Endothelial cell of umbilical vein (primary cell): Measurements from ENCODE around the gene CTIF. TPM values are rescaled to one million over a fixed set of nuclear protein-coding genes. Genes with fewer than 3 reads are reported as not detected.

Experiments used
- BruUV-seq: library from RNA; stranded (reverse); fragments of 400-500 nt; replicated peaks from 2 replicates; lab custom pipeline; 2021; lab: Mats Ljungman, UMichigan
- CTCF ChIA-PET: fragments of 300-600, 350-600 bp; sonication (Branson Sonifier 250); formaldehyde crosslinking; loops from one replicate; lab custom pipeline; 2021; ENCODE audit warnings: antibody characterized with exemption, inconsistent platforms; lab: Charles Lee
- POLR2A ChIA-PET: fragments of 300-600, 350-600 bp; sonication (Branson Sonifier 250); formaldehyde crosslinking; loops from one replicate; lab custom pipeline; 2021; ENCODE audit warnings: antibody characterized with exemption, inconsistent platforms; lab: Charles Lee
- DNase-seq: peaks from one replicate; pipeline ENCODE4 v3.0.0-alpha.2; 2011; ENCODE audit warnings: low read depth, low spot score
- FAIRE-seq: peaks from 2 replicates; lab custom pipeline; 2011; peaks lifted over from hg19 to GRCh38; lab: Jason Lieb, UNC
- H2AFZ ChIP-seq: 2 replicates; pipeline ENCODE4 v1.6.0; 2012; ENCODE audit warnings: low read depth, low read length, control low read depth, inconsistent platforms
- H3K27ac ChIP-seq: 2 replicates; pipeline ENCODE4 v1.5.1; 2011; ENCODE audit warnings: low read depth, mild to moderate bottlenecking, control low read depth, low read length, moderate library complexity; ENCODE audit not compliant: insufficient read depth
- H3K27me3 ChIP-seq, 2 experiments: 2 replicates each; pipeline versions ENCODE4 v1.6.0 to v1.6.1; 2011; ENCODE audit warnings: low read length in 2 of 2, mixed read lengths in 1 of 2; ENCODE audit not compliant: control insufficient read depth in 2 of 2, insufficient read depth in 2 of 2
- H3K36me3 ChIP-seq, 2 experiments: 2 replicates in 1 of 2; 3 replicates in 1 of 2; pipeline ENCODE4 v1.5.1; 2011; ENCODE audit warnings: low read length in 2 of 2, mild to moderate bottlenecking in 1 of 2, moderate library complexity in 1 of 2; ENCODE audit not compliant: control insufficient read depth in 2 of 2, insufficient read depth in 2 of 2; ENCODE audit errors: extremely low read depth in 1 of 2
- H3K4me1 ChIP-seq: 3 replicates; pipeline ENCODE4 v1.5.1; 2011; ENCODE audit warnings: mild to moderate bottlenecking, low read length; ENCODE audit not compliant: control insufficient read depth, insufficient read depth; ENCODE audit errors: extremely low read depth
- H3K4me2 ChIP-seq: 2 replicates; pipeline ENCODE4 v1.6.1; 2011; ENCODE audit warnings: low read length, control low read depth, mixed read lengths; ENCODE audit not compliant: insufficient read depth
- H3K4me3 ChIP-seq, 3 experiments: fragments of 200-600 bp in 1 of 3; sonication (generic), shearing (Covaris generic) in 1 of 3; replicated peaks in 1 of 3; 2 replicates each; pipeline ENCODE4 v1.5.1; 2011 to 2016; ENCODE audit warnings: control low read depth in 3 of 3, low read length in 3 of 3, mild to moderate bottlenecking in 2 of 3, inconsistent platforms in 1 of 3, low read depth in 1 of 3, moderate library complexity in 1 of 3; ENCODE audit not compliant: insufficient read depth in 1 of 3
- H3K79me2 ChIP-seq: 2 replicates; pipeline ENCODE4 v1.6.0; 2012; ENCODE audit warnings: low read length, inconsistent platforms; ENCODE audit not compliant: control insufficient read depth, insufficient read depth
- H3K9ac ChIP-seq: replicated peaks from 2 replicates; pipeline ENCODE3; 2011; ENCODE audit warnings: low read length, control low read depth; ENCODE audit not compliant: insufficient read depth; ENCODE audit errors: extremely low read depth
- H3K9me1 ChIP-seq: replicated peaks from 3 replicates; pipeline ENCODE4 v1.6.0; 2011; ENCODE audit warnings: mild to moderate bottlenecking, low read length; ENCODE audit not compliant: control insufficient read depth, insufficient read depth; ENCODE audit errors: extremely low read depth
- H3K9me3 ChIP-seq: replicated peaks from 2 replicates; pipeline ENCODE4 v1.5.1; 2012; ENCODE audit warnings: low read length, inconsistent platforms; ENCODE audit not compliant: control insufficient read depth, insufficient read depth
- H4K20me1 ChIP-seq: replicated peaks from 2 replicates; pipeline ENCODE3; 2011; ENCODE audit warnings: mild to moderate bottlenecking, low read length; ENCODE audit not compliant: control insufficient read depth, insufficient read depth; ENCODE audit errors: extremely low read depth
- EZH2 ChIP-seq: IDR thresholded peaks from 2 replicates; pipeline ENCODE4 v1.6.1; 2012; ENCODE audit warnings: borderline replicate concordance, low read depth, mild to moderate bottlenecking, moderate library complexity, low read length, inconsistent platforms; ENCODE audit not compliant: severe bottlenecking
- FOS ChIP-seq: IDR thresholded peaks from 2 replicates; pipeline ENCODE4 v1.6.1; 2011; ENCODE audit warnings: mild to moderate bottlenecking, low read length, moderate library complexity, borderline replicate concordance; ENCODE audit not compliant: insufficient read depth
- GATA2 ChIP-seq: IDR thresholded peaks from 2 replicates; pipeline ENCODE4 v1.7.0; 2011; ENCODE audit warnings: low read depth, mild to moderate bottlenecking, moderate library complexity, mixed read lengths, low read length; ENCODE audit not compliant: insufficient read length, insufficient read depth
- JUN ChIP-seq: IDR thresholded peaks from 2 replicates; pipeline ENCODE4 v1.6.1; 2011; ENCODE audit warnings: borderline replicate concordance, low read depth; ENCODE audit not compliant: insufficient read length, insufficient read depth
- MYC ChIP-seq: IDR thresholded peaks from one replicate; pipeline ENCODE4 v1.6.1; 2011; ENCODE audit warnings: mild to moderate bottlenecking, low read depth, low read length
- POLR2A ChIP-seq: IDR thresholded peaks from 2 replicates; pipeline ENCODE4 v1.6.1; 2012; ENCODE audit warnings: low read depth, mild to moderate bottlenecking, control low read depth, low read length
- POLR2AphosphoS5 ChIP-seq: IDR thresholded peaks from 2 replicates; pipeline ENCODE4 v1.6.1; 2012; ENCODE audit warnings: low read depth, mild to moderate bottlenecking, control low read depth, low read length, moderate library complexity; ENCODE audit not compliant: insufficient read depth
- dilution Hi-C: fragments of 300-500 bp; cut with MboI; formaldehyde crosslinking; loops from one replicate; pipeline ENCODE4 v1.15.0; 2019; ENCODE audit warnings: low sequenced_read_pairs; ENCODE audit not compliant: extremely low pct_ligation_motif_present
- intact Hi-C: fragments of 100-400 bp; cut with micrococcal nuclease; formaldehyde crosslinking; loops from one replicate; pipeline ENCODE4 v1.10.0; 2022
- polyA plus RNA-seq, 4 experiments: library from polyadenylated mRNA; depleted of rRNA in 3 of 4; stranded (reverse) in 3 of 4; unstranded in 1 of 4; fragments of >200 nt; gene quantifications; 2 replicates each; pipeline versions ENCODE4 v1.2.1 to v1.2.3, GENCODE V29; 2011 to 2012; ENCODE audit warnings: missing spikeins in 1 of 4
- total RNA-seq: library from RNA; stranded (reverse); gene quantifications from 2 replicates; pipeline ENCODE4 v1.2.3, GENCODE V29; 2021
- TF ChIP-seq, protein P1 (sequence below): IDR thresholded peaks from 2 replicates; pipeline ENCODE4 v1.6.1; 2011; ENCODE audit not compliant: insufficient read depth, insufficient read length
- TF ChIP-seq, protein P2 (sequence below), 2 donors: IDR thresholded peaks; 1 replicate in 1 of 2; 2 replicates in 1 of 2; pipeline ENCODE4 v1.5.1; 2011; ENCODE audit warnings: low read length in 2 of 2, mild to moderate bottlenecking in 2 of 2, moderate library complexity in 2 of 2, control low read depth in 1 of 2, inconsistent platforms in 1 of 2, low read depth in 1 of 2; ENCODE audit not compliant: insufficient read depth in 1 of 2; ENCODE audit errors: extremely low read depth in 1 of 2

Gene CTIF
- total and polyA plus RNA-seq, 2 donors (not counting 3 experiments of a cell fraction or from before 2014, with no cell fraction given): 20.9 to 57.7 TPM

DNA sequence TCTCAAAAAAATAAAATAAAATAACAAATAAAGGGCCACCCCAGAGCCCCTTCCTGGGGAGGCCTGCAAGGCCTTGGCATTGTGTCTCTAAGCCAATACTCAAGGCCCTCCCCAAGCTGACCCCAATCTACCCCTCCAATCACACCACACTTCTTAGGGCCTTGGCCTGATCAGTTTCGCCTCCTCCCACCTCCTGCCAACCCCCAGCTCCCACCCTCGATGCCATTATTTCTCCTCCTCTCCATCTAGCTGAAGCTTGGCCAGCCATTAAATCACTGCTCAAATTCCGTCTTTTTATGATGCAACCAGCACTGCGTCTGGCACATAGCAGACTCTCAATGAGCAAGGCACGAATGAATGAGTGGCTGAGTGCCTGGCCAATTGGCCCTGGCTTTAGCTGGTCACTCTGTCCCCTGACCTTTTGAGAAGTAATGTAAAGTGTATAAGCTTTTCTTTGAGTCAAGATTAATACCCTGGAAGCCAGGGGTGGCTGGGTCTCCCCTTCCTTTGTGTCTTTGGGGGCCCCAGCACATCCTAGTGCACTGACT is 356.0 kb downstream of the CTIF start:
- no peaks in the 10 kb centered on the region for H3K79me2 ChIP-seq
- TF ChIP-seq, protein P1, sequence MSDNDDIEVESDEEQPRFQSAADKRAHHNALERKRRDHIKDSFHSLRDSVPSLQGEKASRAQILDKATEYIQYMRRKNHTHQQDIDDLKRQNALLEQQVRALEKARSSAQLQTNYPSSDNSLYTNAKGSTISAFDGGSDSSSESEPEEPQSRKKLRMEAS: no peak
- no peak for TF ChIP-seq POLR2A
- no peak for TF ChIP-seq GATA2
- no peak for TF ChIP-seq POLR2AphosphoS5
- no peak for TF ChIP-seq JUN
- TF ChIP-seq, protein P2, sequence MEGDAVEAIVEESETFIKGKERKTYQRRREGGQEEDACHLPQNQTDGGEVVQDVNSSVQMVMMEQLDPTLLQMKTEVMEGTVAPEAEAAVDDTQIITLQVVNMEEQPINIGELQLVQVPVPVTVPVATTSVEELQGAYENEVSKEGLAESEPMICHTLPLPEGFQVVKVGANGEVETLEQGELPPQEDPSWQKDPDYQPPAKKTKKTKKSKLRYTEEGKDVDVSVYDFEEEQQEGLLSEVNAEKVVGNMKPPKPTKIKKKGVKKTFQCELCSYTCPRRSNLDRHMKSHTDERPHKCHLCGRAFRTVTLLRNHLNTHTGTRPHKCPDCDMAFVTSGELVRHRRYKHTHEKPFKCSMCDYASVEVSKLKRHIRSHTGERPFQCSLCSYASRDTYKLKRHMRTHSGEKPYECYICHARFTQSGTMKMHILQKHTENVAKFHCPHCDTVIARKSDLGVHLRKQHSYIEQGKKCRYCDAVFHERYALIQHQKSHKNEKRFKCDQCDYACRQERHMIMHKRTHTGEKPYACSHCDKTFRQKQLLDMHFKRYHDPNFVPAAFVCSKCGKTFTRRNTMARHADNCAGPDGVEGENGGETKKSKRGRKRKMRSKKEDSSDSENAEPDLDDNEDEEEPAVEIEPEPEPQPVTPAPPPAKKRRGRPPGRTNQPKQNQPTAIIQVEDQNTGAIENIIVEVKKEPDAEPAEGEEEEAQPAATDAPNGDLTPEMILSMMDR (IDR thresholded peaks at IDR 0.05; ENCODE audit: extremely low read depth in 1 of 2, insufficient read depth in 1 of 2, low read depth in 1 of 2, low read length in 2 of 2): no peak
- no peak for TF ChIP-seq FOS
- TF ChIP-seq EZH2: no peak
- TF ChIP-seq MYC: no peak
- ChIA-PET POLR2A (no interaction called here), CTCF (no interaction called here)
- no peak overlapping the region for H3K4me3 ChIP-seq
- FAIRE-seq (no peak), DNase-seq (no peak)
- no peak overlapping the region for H2AFZ ChIP-seq
- H3K36me3 ChIP-seq: no peaks in the 10 kb centered on the region
- no peak overlapping the region for H3K9ac ChIP-seq
- H3K9me3 ChIP-seq: no peaks in the 10 kb centered on the region
- H3K27ac ChIP-seq: no peak overlapping the region
- peaks cover 3% of the 10 kb centered on the region for H3K4me1 ChIP-seq
- H4K20me1 ChIP-seq: no peaks in the 10 kb centered on the region
- H3K4me2 ChIP-seq: no peak overlapping the region
- intact Hi-C loops: no loop called here
- no peaks in the 10 kb centered on the region for H3K9me1 ChIP-seq
- dilution Hi-C loops: no loop called here
- no peaks in the 10 kb centered on the region for H3K27me3 ChIP-seq
- no TSS peak for BruUV-seq
